ENCODE results near the gene ADAM22. TPM values are rescaled to one million over a fixed set of nuclear protein-coding genes. Genes with fewer than 3 reads are reported as not detected.

The ADAM22 gene
- total RNA-seq, 1 donor from 2014 or later = 1.6 TPM

GRCh38 chr7:88218429-88218745 lies 284.3 kb downstream of the ADAM22 start:
- Mint-ChIP-seq H3K4me3 (ENCODE audit: unreplicated experiment) (peak overlapping the region; percentile 82), H3K36me3 (ENCODE audit: low read depth) (peaks cover 17% of the 10 kb centered on the region), H3K27ac (ENCODE audit: unreplicated experiment) (peak overlapping the region; percentile 79), H3K27me3 (ENCODE audit: low read depth) (no peaks in the 10 kb centered on the region), H3K9me3 (ENCODE audit: low read depth) (no peaks in the 10 kb centered on the region), H3K4me1 (ENCODE audit: low read depth) (peaks cover 31% of the 10 kb centered on the region)
- DNase-seq (ENCODE audit: low spot score) = no peak
- TF ChIP-seq CTCF (IDR thresholded peaks at IDR 0.05) = no peak

GRCh38 chr7:88218836-88219605 lies 285.0 kb downstream of the ADAM22 start:
- Mint-ChIP-seq H3K9me3 (ENCODE audit: low read depth) (no peaks in the 10 kb centered on the region), H3K36me3 (ENCODE audit: low read depth) (peaks cover 14% of the 10 kb centered on the region), H3K27me3 (ENCODE audit: low read depth) (no peaks in the 10 kb centered on the region), H3K27ac (ENCODE audit: unreplicated experiment) (peak overlapping the region; percentile 79), H3K4me1 (ENCODE audit: low read depth) (peaks cover 31% of the 10 kb centered on the region), H3K4me3 (ENCODE audit: unreplicated experiment) (peak overlapping the region; percentile 82)
- no peak for TF ChIP-seq CTCF (IDR thresholded peaks at IDR 0.05)
- DNase-seq (ENCODE audit: low spot score) = no peak

- peak within 1 kb of the TSS; percentile 100 for H3K27ac Mint-ChIP-seq (ENCODE audit: unreplicated experiment)
- peaks cover 31% of the 10 kb centered on the region for H3K4me1 Mint-ChIP-seq (ENCODE audit: low read depth)
- peak; percentile 92 for TF ChIP-seq CTCF (IDR thresholded peaks at IDR 0.05)
- no peaks in the 10 kb centered on the region for H3K27me3 Mint-ChIP-seq (ENCODE audit: low read depth)
- DNase-seq (ENCODE audit: low spot score) = peak; percentile 96
- H3K36me3 Mint-ChIP-seq (ENCODE audit: low read depth) = peaks cover 8% of the 10 kb centered on the region
- no peaks in the 10 kb centered on the region for H3K9me3 Mint-ChIP-seq (ENCODE audit: low read depth)
- peak within 1 kb of the TSS; percentile 82 for H3K4me3 Mint-ChIP-seq (ENCODE audit: unreplicated experiment)
Observed at GRCh38 chr7:88219781-88220747, 286.0 kb downstream of the ADAM22 start, which contains the start of gene SRI. TSS of gene SRI (minus strand) at chr7:88220038. CDS start at chr7:88220026, 12 bp downstream.

- peaks cover 26% of the 10 kb centered on the region for H3K4me1 Mint-ChIP-seq (ENCODE audit: low read depth)
- no peak overlapping the region for H3K4me3 Mint-ChIP-seq (ENCODE audit: unreplicated experiment)
- H3K27me3 Mint-ChIP-seq (ENCODE audit: low read depth) = no peaks in the 10 kb centered on the region
- no peak for DNase-seq (ENCODE audit: low spot score)
- H3K9me3 Mint-ChIP-seq (ENCODE audit: low read depth) = peaks cover 1% of the 10 kb centered on the region
- no peak for TF ChIP-seq CTCF (IDR thresholded peaks at IDR 0.05)
- no peaks in the 10 kb centered on the region for H3K36me3 Mint-ChIP-seq (ENCODE audit: low read depth)
- no peak overlapping the region for H3K27ac Mint-ChIP-seq (ENCODE audit: unreplicated experiment)
Observed at GRCh38 chr7:88223265-88223664, 289.2 kb downstream of the ADAM22 start.

- H3K9me3 Mint-ChIP-seq (ENCODE audit: low read depth) = peaks cover 9% of the 10 kb centered on the region
- H3K27ac Mint-ChIP-seq (ENCODE audit: unreplicated experiment) = no peak overlapping the region
- no peak overlapping the region for H3K4me3 Mint-ChIP-seq (ENCODE audit: unreplicated experiment)
- no peak for TF ChIP-seq CTCF (IDR thresholded peaks at IDR 0.05)
- peaks cover 1% of the 10 kb centered on the region for H3K36me3 Mint-ChIP-seq (ENCODE audit: low read depth)
- no peaks in the 10 kb centered on the region for H3K27me3 Mint-ChIP-seq (ENCODE audit: low read depth)
- peaks cover 16% of the 10 kb centered on the region for H3K4me1 Mint-ChIP-seq (ENCODE audit: low read depth)
- no peak for DNase-seq (ENCODE audit: low spot score)
Observed at GRCh38 chr7:88224601-88225275, 290.7 kb downstream of the ADAM22 start.
